ENCODE data around the gene NKAIN2.
"Not testable (repeated sequence)": the region's sequence is repeated elsewhere in the genome, so short reads cannot be mapped to it uniquely, and the experiment has no call there.

NKAIN2 gene

DNA sequence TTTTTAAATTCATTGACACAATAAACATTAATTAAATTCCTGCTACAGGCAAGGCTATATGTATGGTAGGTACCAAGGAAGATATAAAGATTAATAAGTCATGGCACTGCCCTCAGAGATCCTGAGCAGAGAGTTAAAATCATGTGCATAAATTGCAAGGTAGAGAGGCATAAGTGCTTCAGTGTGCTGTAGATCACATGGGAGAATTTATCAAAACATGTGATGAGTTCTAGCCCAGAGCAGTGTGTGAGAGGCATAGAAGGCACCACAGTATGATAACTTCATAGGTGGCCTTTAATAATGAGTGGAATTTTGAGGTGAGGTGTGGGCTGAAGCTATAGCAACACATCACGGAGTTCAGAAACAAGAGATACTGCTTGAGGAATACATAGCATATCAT lies 692.7 kb downstream of the NKAIN2 start:
- DNase-seq (ENCODE audit: low spot score) = no peak

GRCh38 chr6:124512431-124512830 lies 708.8 kb downstream of the NKAIN2 start:
- DNase-seq (ENCODE audit: low spot score) = no peak

DNA sequence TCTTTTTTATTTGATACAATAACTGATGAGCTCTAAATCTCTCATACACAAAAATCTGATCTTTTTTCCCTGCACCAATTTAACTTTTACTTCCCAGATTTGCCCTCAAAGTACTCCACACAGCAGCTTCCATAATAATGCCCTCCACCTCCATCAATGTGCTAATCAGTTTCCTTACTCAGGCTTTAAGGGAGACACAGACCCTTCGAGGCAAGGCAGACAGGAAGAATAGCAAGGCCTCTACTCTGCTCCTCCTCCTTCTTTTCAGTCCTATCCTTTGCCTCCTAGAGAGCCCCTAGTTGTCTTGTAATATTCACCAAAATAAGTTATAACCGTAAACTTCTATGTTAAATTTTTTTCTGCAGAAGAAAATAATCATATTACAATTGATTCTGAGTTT lies 713.7 kb downstream of the NKAIN2 start:
- DNase-seq (ENCODE audit: low spot score) = no peak

- no peak for DNase-seq (ENCODE audit: low spot score)
Measured at GRCh38 chr6:124520514-124520913, 716.8 kb downstream of the NKAIN2 start.

DNA sequence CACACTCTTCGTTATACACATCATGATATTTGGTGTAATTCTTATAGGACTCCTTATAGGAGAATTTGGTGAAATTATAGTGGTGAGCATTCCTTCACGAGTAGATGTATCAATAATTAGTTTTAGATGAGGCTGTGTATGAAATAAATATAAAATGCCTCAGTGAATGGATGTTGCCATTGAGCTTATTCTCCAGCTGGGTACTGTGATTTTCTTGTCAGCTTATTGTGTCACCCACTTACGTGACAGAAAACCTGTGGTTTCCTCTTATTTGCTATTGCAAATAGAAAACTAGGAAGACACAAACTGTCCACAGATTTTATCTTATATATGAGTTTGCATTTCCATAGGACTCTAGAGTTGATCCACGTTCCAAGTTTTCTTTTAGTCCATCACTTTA lies 718.7 kb downstream of the NKAIN2 start:
- DNase-seq (ENCODE audit: low spot score) = no peak

- no peak for DNase-seq (ENCODE audit: low spot score)
Measured at GRCh38 chr6:124524491-124525200, 721.0 kb downstream of the NKAIN2 start.

DNA sequence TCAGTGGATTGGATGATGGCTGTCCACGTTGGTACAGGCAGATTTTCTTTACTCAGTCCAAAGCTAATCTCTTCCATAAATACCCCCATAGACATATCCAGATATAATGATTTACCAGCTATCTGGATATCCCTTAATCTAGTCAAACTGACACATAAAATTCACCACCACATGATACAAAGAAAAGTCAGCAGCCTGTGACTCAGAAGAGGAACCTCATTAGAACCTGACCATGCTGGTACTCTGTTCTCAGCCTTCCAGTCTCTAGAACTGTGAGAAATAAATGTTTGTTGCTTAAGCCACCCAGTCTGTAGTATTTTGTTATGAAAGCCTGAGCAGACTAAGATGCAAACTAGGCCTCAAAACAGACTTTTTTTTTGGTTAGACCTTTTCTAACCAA lies 727.3 kb downstream of the NKAIN2 start:
- no peak for DNase-seq (ENCODE audit: low spot score)

- no peak for DNase-seq (ENCODE audit: low spot score)
Measured at GRCh38 chr6:124535299-124535698, 731.6 kb downstream of the NKAIN2 start.

- no peak for DNase-seq (ENCODE audit: low spot score)
Measured at GRCh38 chr6:124535746-124536145, 732.1 kb downstream of the NKAIN2 start.

GRCh38 chr6:124536157-124536841 lies 732.6 kb downstream of the NKAIN2 start:
- no peak for DNase-seq (ENCODE audit: low spot score)

DNA sequence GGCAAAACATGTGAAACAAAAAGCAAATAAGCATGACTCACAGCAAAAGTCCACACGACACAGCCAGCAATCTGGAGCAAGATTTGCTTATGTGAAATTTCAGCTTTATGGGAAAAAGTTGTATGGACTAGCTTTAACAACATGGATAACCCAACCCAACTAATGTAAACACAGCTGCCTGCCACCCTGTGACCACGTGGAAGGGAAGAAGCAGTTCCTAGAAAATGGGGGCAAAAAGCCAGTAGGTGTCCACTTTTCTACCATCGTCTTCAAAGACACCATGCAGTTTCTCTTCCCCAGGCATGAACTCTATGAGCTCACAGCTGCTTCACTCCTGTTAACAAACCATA lies 733.2 kb downstream of the NKAIN2 start:
- DNase-seq (ENCODE audit: low spot score) = no peak

DNA sequence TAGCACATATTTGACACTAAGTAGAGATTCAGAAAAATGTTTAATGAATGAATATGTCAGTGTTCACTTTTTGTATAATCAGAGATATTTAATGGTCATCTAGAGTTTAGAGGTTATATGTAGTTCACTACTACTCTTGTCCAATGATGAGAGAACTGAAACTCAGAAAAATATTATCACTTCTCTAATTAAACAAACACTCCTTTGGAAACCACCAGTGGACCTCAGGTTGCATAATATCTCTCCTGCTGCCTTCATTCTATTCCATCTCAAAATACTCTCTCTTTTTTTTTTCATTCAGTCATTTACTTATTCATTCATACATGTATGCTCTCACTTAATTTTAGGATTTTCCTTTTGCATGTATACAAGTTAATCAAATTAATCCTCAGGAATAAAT lies 735.4 kb downstream of the NKAIN2 start:
- no peak for DNase-seq (ENCODE audit: low spot score)

DNA sequence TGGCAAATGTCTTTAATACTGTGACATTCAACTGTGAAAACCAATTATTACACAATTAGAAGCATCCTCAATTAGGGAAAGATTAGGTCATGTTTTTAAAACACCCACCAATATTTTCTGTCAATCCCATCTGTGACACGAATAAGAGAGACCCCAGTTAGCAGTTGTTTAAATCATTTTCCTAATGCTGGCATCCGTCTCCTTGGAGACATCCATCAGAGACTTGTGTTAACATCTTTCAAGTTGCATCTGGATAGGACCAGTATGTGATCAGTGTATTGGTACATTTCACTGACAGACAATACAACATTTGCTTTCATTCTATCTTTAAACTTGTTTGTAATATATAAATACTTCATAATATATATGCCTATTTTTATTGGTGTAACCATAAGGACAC lies 737.9 kb downstream of the NKAIN2 start:
- DNase-seq (ENCODE audit: low spot score) = no peak

DNA sequence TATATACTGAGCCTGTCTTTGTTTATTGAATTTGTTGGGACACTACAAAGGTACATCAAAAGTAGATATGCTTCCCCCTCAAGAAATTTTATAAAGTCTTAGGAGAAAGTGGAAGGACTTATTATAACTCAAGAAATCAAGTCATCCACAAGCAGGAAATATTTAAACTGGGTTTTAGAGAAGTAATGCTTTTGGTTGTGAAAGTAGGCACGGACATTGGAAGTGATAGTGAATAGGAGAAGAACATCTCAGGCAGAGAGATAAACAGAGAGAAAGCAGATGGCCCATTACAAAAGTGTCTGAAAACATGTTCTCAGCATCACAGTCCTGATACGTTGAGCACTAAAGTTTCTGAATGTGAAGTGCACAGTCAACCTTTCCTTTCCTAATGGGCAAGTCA lies 742.9 kb downstream of the NKAIN2 start:
- DNase-seq (ENCODE audit: low spot score) = no peak

DNA sequence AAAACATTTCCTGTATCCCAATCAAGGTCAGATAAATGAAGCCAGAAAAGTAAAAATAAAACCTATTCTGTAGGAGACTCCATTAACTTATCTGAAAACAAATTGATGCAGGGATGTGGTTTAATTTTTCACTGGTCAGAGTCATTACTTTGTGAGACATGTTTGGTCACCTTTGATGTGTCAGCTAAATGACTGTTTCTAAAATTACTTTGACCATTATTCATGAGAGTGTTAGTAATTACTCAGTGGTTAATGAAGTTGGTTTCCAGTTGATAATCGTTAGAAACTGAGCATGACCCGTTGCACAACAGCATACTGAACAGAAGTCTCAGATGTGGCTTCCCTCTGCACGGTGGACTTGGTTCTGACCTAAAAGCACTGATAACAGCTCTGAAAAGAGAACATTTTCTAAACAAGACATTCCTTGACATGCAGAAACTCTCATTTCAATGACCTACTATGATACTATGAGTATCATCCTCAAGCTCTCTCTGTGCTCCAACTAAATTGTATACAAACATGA lies 748.1 kb downstream of the NKAIN2 start:
- peak; percentile 11 for DNase-seq (ENCODE audit: low spot score)

- no peak for DNase-seq (ENCODE audit: low spot score)
Measured at GRCh38 chr6:124557873-124558272, 754.2 kb downstream of the NKAIN2 start.

DNA sequence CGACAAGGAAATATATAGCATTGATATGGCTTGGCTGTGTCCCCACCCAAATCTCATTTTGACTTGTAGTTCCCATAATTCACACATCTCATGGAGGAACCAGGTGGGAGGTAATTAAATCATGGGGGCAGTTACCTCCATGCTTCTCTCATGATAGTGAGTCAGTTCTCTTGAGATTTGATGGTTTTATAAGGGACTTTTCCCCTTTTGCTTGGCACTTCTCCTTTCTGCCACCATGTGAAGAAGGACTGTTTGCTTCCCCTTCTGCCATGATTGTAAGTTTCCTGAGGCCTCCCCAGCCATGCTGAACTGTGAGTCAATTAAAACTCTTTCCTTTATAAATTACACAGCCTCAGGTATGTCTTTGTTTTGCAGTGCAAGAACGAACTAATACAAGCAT lies 756.4 kb downstream of the NKAIN2 start:
- DNase-seq (ENCODE audit: low spot score) = not testable (repeated sequence)

- no peak for DNase-seq (ENCODE audit: low spot score)
Measured at GRCh38 chr6:124560873-124561567, 757.4 kb downstream of the NKAIN2 start.

DNA sequence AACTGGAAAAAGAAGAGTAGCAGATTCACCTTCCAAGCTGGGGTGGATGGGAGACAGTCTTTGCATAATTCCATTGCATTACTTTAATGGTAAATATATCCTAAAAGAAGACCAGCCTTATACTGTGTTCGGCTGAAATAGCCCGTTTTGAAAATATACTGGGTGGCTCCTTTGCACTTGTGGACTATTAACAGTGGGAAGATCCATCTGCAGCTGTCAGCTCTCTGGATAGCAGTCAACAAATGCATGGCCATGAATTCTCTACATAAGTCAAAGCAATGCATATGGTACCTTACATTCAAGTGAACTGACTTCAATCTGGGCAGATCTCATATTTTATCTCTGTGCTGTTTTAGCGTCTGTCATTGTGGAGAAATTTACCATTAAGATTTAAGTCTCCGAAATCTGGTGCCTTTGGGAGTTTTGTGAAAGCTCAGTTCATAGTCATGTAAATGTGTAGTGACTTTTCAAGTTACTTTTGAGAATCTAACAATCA lies 758.0 kb downstream of the NKAIN2 start:
- DNase-seq (ENCODE audit: low spot score) = no peak

DNA sequence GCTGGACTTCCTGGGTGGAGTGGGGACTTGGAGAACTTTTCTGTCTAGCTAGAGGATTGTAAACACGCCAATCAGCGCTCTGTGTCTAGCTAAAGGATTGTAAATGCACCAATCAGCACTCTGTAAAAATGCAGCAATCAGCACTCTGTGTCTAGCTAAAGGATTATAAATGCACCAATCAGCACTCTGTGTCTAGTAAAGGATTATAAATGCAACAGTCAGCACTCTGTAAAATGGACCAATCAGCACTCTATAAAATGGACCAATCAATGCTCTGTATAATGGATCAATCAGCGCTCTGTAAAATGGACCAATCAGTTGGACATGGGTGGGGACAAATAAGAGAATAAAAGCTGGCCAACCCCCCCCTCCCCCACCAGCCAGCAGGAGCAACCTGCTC lies 760.5 kb downstream of the NKAIN2 start:
- DNase-seq (ENCODE audit: low spot score) = not testable (repeated sequence)

DNA sequence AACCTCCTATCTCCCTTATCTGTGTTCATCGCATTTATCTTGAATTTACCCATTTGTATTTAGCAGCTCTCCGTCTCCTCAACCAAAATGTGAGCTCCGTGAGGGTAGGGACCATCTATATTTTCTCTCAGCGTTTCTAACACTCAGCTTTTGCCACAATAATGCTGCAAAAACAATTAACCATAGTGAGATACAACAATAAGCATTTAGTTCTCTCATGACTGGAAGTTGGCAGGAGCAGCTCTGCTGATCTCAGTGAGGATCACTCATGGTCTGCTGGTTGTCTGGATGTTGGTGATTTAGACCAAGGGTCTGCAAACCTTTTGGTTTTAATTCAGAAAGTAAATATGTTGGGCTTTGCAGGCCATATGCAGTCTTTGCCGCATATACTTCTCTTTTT lies 763.7 kb downstream of the NKAIN2 start:
- DNase-seq (ENCODE audit: low spot score) = no peak

DNA sequence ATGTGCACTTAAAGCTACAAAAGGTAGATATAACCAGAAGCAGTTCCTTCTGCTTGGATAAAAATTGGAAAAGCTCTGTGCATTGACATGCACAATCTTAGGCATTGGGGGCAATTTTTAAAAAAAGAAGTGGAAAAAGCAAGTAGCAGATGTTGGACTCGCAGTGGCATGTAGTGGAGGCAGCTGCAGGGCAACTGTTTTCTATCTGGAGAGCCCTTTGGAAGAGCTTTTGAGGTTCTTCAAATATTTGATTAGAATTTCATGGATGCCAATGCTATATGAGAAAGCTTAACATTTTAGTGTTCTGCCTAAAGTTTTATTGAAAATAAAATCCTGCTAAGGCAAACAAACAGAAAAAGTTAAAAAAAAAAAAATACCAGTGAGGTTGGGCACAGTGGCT lies 770.3 kb downstream of the NKAIN2 start:
- no peak for DNase-seq (ENCODE audit: low spot score)

GRCh38 chr6:124577734-124578281 lies 774.1 kb downstream of the NKAIN2 start:
- DNase-seq (ENCODE audit: low spot score) = no peak
